NOMO-1 treated with DMSO at 0.1 percent for 48 hours (cell line): ENCODE data around the gene SURF6.
"Not testable (repeated sequence)": the region's sequence is repeated elsewhere in the genome, so short reads cannot be mapped to it uniquely, and the experiment has no call there.

Source experiments
- DNase-seq: peaks from one replicate; lab custom pipeline; 2025; ENCODE audit not compliant: unreplicated experiment; lab: John Stamatoyannopoulos, UW

Gene SURF6

GRCh38 chr9:133335924-133336811, at the start of gene SURF6:
TSS of gene SURF6 (minus strand) at chr9:133336188. CDS start at chr9:133336132, 56 bp downstream.
- DNase-seq: peak; percentile 87

DNA sequence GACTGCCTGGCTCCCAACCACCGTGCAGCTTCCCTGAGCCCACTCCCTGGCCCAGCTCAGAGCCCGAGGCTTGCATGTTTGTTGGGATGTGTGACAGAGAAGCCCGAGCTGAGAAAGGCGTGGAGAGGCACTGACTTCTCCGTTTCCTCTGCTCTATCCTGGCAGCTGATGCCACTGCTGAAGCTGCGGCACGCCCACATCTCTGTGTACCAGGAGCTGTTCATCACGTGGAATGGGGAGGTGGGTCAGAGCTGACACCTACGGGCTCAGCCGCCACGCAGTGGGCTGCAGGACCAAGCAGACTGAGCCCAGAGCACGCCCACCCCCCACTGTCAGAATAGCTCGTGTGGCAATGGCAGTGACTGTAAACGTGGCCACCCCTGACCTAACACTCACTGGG, 49.5 kb upstream of the SURF6 start:
- DNase-seq: no peak

DNA sequence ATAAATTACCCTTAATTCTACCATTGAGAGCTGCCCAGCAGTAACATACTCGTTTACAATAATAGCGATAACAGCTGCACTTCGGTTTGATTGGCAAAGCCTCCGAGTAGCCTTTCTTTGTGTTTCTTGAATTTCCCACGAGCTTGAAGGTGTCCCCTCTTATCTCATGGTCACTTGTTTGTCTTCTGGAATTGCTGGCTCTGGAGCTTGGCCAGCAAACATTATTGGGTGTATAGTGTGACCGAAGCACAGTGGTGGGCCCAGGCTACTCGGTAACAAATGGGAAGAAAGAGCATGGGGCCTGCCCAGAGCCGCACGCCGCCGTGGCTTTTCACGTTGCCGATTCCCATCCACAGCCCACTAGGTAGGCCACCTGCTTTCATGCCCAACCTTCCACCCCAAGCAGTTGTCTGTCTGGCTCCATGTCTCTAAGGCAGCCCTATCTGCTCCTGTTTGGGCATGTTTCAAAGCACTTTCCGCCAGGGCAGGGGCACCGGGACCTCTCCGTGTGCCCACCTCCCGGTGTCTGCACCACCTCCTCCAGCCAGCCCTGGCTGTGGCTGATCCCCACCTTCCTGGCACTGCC, 48.8 kb upstream of the SURF6 start:
- no peak for DNase-seq

DNA sequence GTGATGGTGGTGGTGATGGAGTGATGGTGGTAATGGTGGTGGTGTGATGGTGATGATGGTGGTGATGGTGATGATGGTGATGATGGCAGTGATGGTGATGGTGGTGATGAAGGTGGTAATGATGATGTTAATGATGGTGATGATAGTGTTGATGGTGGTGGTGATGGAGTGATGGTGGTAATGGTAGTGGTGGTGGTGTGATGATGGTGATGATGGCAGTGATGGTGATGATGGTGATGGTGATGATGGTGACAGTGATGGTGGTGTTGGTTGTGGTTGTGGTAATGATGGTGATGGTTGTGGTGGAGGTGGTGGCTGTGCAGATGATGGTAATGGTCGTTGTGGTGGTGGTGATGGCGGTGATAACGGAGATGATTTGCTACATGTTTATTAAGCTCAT, 47.5 kb upstream of the SURF6 start:
- DNase-seq: no peak

DNA sequence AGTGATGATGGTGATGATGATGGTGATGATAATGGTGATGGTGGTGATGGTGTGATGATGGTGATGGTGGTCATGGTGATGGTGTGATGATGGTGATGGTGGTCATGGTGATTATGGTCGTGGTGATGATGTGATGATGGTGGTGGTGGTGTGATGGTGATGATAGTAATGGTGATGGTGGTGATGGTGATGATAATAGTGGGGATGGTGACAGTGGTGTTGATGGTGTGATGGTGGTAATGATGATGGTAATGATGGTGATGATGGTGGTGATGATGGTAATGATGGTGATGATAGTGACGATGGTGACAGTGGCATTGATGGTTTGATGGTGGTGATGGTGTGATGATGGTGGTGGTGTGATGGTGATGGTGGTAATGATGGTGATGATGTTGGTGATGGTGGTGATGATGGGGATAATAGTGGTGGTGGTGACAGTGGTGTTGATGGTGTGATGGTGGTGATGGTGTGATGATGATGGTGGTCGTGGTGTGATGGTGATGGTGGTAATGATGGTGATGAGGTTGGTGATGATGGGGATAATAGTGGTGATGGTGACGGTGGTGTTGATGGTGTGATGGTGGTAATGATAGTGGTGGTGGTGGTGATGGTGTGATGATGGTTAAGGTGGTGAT, 46.6 kb upstream of the SURF6 start:
- no peak for DNase-seq

GRCh38 chr9:133380734-133381133, 44.7 kb upstream of the SURF6 start:
- DNase-seq: no peak

DNA sequence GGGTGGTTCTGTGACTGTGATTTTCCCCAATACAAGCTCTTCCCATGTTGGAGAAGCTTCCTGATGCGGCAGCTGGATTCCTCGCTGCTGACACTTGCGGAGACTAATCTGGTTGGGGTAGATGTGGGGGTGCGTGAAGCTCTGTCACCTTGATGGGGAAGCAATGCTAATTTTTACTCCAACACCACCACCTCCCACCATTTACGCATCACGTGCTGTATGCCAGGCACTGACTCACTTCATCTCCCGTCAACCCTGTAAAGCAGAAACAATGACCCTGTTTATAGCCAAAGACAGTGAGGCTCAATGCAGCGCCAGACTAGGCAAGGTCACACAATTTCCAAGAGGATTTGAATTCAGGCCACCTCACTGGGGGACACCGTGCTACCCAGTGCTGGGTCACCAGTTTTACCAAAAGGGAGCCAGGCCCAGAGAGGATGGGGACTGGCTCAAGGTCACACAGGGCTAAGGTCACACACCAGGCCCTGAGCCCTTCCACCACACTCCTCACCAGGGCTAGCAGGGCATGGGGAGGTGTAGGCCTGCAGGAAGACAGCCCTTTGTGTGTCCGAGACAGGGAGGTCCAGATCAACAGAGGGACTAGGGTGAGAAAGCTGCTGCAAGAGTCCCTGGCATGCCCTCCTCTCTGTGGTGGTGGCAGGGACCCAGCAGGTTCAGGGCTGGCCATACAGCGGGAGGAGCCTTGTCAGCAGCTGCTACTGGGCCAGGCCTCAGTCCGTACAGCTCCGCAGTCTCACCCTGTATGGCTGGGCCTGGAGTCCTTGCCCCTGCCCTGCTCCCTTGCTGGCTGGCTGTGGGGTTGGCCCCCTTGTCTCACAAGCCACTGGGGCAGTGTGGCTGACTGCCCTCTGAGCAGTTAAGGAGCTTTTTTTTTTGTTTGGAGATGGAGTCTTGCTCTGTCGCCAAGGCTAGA, 43.4 kb upstream of the SURF6 start:
- DNase-seq: no peak

DNA sequence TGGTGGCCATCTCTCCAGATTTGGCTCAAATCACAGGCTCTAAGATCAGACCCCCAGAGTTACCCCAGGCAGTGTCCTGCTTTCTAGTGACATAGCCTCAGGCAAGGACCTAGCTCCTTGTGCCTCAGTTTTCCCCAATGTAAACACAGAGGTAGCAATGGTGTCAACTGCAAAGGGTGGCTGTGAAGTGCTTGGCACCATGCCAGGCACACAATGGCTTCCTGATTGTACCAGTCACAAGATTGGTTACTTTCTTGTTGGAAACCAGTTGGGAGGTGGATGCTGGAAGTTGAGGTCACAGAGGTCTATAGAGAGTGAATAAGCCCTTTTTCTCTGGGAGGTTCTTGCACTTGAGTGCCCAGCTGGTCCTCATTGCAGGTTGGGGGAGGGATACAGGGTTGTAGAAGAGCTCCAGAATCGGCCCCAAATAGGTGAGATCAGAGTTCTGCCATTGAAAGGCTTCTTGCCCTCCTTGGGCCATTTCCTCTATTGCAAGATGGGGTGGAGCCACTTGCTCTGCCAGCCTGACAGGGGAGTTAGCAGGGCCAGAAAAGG, 42.5 kb upstream of the SURF6 start:
- no peak for DNase-seq

- no peak for DNase-seq
Observed at GRCh38 chr9:133377721-133378216, 41.8 kb upstream of the SURF6 start.

DNA sequence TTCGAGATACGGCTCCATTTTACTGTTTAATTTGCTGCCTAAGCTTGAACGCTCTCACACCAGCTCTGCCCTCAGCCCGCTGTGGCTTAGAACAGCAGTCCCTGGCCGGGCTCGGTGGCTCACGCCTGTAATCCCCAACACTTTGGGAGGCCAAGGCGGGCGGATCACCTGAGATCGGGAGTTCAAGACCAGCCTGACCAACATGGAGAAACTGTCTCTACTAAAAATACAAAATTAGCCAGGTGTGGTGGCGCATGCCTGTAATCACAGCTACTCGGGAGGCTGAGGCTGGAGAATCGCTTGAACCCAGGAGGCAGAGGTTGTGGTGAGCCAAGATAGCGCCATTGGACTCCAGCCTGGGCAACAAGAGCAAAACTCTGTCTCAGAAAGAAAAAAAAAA, 41.3 kb upstream of the SURF6 start:
- DNase-seq: not testable (repeated sequence)

GRCh38 chr9:133375724-133376654, 40.0 kb upstream of the SURF6 start, which contains the start of the genes STKLD1 and SURF4:
TSS of gene STKLD1 (plus strand) at chr9:133376366. CDS start at chr9:133376474, 108 bp downstream.
TSS of gene SURF4 (minus strand) at chr9:133376060. CDS start at chr9:133375969, 91 bp downstream.
- DNase-seq: peak; percentile 92

DNA sequence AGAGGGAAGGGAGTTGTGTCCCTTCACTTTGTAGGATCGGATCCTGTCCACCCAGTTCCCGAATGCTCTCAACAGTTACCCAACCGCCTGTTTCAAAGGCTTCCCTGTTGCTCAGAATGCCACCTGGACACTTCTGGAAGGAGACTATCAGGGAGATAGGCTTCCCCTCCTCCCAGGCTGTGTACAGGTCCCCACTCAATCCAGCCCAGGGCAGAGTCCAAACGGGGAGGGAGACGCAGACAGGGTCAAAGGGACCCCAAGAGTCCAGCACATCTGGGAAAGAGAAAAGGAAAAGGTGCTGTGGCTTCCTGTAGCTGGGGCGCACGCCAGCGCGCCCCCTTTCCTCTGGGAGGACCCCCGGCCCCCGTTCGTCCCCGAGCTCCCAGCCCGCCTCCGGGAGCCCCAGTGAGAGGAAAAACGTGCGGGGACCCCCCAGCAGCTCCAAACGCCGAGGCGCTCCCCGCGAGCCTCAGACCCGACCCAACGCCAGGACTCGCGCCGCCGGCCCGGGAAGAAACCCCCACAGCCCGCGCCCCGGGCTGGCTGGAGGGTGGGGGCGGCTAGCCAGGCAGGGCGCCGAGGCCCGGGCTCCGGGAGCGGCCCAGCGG, 39.2 kb upstream of the SURF6 start:
- DNase-seq: peak; percentile 28

DNA sequence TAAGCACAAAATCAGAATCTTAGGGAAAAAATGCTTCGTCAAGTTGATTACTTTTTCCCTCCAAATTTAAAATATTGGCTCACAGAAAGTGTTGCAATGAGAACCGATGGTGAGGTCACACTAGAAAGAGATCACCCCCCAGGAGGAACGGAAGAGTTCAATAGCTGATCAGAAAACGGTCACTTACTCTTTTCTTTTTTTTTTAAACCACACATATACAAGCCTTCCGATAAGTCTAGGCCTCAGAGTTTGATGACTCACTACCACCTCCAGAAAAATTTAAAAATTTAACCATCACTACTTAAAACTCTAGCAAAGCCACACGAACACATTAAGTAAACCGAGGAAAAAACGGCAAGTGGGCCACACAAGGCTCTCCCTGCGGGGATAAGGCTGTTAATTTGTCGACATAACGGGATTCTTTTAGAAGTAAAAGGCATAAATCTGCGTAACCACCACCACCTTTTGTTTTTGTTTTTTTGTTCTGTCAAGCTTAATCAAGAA, 38.7 kb upstream of the SURF6 start:
- DNase-seq: peak; percentile 71

DNA sequence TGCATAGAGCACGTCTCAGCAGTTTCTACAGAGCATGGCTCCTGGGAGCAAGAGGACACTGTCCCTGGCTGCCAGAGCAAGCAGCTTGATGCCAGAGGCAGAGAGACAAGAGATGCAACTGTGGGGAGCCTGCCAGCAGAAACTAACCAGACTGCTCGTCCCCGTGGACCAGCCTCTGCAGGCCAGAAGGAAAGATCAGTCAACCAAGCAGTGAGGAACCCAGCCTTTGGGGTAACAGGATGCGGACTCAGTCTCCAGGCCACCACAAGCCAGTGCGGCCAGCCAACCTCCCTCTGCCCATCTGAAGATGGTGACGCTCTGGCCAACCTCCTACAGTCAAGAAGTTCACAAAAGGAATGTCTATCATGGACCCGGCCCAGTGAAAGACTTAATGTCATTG, 36.2 kb upstream of the SURF6 start:
- DNase-seq: no peak

DNA sequence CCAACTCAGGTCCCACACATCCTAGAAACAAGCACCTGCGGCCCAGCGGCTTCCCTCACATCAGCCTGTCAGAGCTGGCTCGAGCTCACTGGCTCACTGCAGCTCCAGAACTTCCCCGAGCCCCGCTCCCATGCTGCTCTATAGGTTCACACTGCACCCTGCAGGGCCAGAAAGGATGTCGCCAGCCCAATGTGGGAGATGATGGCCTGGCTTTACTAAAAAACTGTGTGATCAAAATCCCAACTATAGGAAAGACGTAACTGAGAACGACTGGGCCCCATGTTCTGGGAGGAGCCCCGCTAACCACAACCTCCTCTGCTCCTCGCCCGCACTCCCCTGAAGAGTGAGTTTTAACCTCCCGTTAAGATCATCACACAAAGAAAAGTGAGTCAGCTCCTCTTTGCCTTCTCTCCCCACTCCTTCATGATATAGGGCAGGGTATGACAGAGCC, 35.3 kb upstream of the SURF6 start:
- DNase-seq: no peak

- DNase-seq: no peak
Observed at GRCh38 chr9:133370685-133371084, 34.7 kb upstream of the SURF6 start.

GRCh38 chr9:133369933-133370332, 33.9 kb upstream of the SURF6 start:
- DNase-seq: no peak

DNA sequence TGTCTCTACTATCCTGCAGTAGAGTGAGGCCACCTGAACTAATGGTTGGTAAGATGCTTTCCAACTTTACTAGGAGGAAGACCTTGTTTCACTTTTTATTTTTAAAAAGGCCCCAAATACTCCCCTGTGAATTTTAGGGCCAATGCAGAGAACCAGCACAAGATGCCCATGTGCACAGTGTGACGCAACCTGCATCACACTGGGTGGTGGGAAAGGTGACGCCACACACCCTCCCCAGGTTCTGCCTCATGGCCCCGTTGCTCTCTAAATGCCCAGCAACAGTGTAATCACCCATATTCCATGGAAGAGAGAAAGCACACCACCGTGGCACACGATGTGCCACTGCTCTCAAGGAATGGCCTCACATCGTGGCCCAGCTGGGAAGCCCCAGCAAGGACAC, 33.4 kb upstream of the SURF6 start:
- no peak for DNase-seq
